GM12872 (cell line): ENCODE measurements around the gene NR2F1-AS1.

Experiments
- CTCF ChIP-seq: IDR thresholded peaks from 3 replicates; pipeline ENCODE4 v1.5.1; 2011; ENCODE audit warnings: low read depth, mild to moderate bottlenecking, low read length, moderate library complexity; ENCODE audit not compliant: insufficient read depth

Gene NR2F1-AS1

GRCh38 chr5:93612855-93613243 is 31.8 kb upstream of the NR2F1-AS1 start:
- TF ChIP-seq CTCF: no peak

GRCh38 chr5:93611976-93612854 is 31.2 kb upstream of the NR2F1-AS1 start:
- no peak for TF ChIP-seq CTCF

- no peak for TF ChIP-seq CTCF
Measured at GRCh38 chr5:93611273-93611975, 30.4 kb upstream of the NR2F1-AS1 start.

- TF ChIP-seq CTCF: no peak
Measured at GRCh38 chr5:93610581-93611272, 29.7 kb upstream of the NR2F1-AS1 start.

- TF ChIP-seq CTCF: no peak
Measured at GRCh38 chr5:93609762-93610161, 28.7 kb upstream of the NR2F1-AS1 start.

GRCh38 chr5:93608855-93609254 is 27.8 kb upstream of the NR2F1-AS1 start:
- no peak for TF ChIP-seq CTCF
